ENCODE results near the gene MACROH2A1.

DNA sequence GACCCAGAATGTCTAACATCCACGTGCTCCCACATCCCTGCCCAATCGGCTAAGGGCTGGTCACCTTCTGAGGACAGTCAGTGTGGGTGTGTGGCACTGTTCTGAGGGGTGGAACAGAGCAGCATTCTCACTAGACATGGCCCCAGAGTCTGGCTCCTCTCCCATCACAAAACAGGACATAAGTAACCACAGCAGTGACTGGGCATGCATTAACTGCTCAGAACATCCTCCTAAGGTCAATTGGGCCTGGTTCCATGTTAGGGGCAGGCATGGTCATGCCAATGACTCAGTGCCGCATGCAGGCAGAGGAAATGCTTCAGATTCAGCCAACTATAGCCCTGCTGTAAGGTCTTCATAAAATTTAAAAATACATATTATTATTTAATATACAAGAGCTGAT lies 12.9 kb downstream of the MACROH2A1 start:
- TF ChIP-seq, protein P1, sequence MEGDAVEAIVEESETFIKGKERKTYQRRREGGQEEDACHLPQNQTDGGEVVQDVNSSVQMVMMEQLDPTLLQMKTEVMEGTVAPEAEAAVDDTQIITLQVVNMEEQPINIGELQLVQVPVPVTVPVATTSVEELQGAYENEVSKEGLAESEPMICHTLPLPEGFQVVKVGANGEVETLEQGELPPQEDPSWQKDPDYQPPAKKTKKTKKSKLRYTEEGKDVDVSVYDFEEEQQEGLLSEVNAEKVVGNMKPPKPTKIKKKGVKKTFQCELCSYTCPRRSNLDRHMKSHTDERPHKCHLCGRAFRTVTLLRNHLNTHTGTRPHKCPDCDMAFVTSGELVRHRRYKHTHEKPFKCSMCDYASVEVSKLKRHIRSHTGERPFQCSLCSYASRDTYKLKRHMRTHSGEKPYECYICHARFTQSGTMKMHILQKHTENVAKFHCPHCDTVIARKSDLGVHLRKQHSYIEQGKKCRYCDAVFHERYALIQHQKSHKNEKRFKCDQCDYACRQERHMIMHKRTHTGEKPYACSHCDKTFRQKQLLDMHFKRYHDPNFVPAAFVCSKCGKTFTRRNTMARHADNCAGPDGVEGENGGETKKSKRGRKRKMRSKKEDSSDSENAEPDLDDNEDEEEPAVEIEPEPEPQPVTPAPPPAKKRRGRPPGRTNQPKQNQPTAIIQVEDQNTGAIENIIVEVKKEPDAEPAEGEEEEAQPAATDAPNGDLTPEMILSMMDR (IDR thresholded peaks at IDR 0.05): no peak
- TF ChIP-seq, protein P2, sequence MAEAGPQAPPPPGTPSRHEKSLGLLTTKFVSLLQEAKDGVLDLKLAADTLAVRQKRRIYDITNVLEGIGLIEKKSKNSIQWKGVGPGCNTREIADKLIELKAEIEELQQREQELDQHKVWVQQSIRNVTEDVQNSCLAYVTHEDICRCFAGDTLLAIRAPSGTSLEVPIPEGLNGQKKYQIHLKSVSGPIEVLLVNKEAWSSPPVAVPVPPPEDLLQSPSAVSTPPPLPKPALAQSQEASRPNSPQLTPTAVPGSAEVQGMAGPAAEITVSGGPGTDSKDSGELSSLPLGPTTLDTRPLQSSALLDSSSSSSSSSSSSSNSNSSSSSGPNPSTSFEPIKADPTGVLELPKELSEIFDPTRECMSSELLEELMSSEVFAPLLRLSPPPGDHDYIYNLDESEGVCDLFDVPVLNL (CRISPR knock-in tag; IDR thresholded peaks at IDR 0.05; ENCODE audit: borderline replicate concordance, low read depth): no peak
- TF ChIP-seq, protein P3, sequence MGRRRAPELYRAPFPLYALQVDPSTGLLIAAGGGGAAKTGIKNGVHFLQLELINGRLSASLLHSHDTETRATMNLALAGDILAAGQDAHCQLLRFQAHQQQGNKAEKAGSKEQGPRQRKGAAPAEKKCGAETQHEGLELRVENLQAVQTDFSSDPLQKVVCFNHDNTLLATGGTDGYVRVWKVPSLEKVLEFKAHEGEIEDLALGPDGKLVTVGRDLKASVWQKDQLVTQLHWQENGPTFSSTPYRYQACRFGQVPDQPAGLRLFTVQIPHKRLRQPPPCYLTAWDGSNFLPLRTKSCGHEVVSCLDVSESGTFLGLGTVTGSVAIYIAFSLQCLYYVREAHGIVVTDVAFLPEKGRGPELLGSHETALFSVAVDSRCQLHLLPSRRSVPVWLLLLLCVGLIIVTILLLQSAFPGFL (CRISPR knock-in tag; IDR thresholded peaks at IDR 0.05; ENCODE audit: borderline replicate concordance): no peak
- no peak for TF ChIP-seq JUN (CRISPR knock-in tag; IDR thresholded peaks at IDR 0.05)
- TF ChIP-seq NR1H2 (CRISPR knock-in tag; IDR thresholded peaks at IDR 0.05): no peak
- TF ChIP-seq SMAD3 (CRISPR knock-in tag; IDR thresholded peaks at IDR 0.05; ENCODE audit: borderline replicate concordance): no peak
- no peak for TF ChIP-seq CREM (CRISPR knock-in tag; IDR thresholded peaks at IDR 0.05)
- no peak for TF ChIP-seq USF2 (CRISPR knock-in tag; IDR thresholded peaks at IDR 0.05)
